ENCODE measurements around the gene FXN. TPM values are rescaled to one million over a fixed set of nuclear protein-coding genes. Genes with fewer than 3 reads are reported as not detected.
"Not testable (repeated sequence)": the region's sequence is repeated elsewhere in the genome, so short reads cannot be mapped to it uniquely, and the experiment has no call there.

Gene FXN
- total and polyA plus RNA-seq, 4 experiments from 2014 or later = 14.6 to 65.6 (median 33.2) TPM

DNA sequence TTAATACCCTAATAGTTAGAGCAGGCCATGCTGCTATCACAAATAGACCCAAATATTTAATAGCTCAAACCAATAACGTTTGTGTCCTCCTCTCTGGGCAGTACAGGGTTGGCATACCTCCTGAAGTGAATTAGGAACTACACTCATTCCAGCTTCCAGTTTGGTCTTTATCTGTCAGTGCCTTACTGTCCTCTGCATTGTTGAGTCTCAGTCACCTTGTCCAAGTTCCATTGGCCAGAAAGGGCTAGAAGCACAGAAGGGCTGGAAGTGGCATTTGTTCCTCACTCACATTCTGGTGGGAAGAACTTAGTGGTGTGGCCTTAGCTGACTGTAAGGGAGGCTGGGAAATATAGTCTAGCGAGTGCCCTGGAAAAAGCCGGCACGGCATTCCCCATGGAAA lies 11.2 kb downstream of the FXN start:
- Mint-ChIP-seq H3K36me3 (peaks cover 14 to 46% of the 10 kb centered on the region in 2 donors), H3K4me3 (no peak overlapping the region), H3K27ac (no peak overlapping the region), H3K4me1 (peaks cover 11 to 29% (median 27%) of the 10 kb centered on the region in 4 donors), H3K9me3 (no peaks in the 10 kb centered on the region), H3K27me3 (no peaks in the 10 kb centered on the region)
- Histone ChIP-seq H3K9me3 (ENCODE audit: control insufficient read depth in 1 of 2, low read length in 2 of 2) (no peaks in the 10 kb centered on the region), H3K4me1 (ENCODE audit: insufficient read depth, low read length) (peaks cover 5% of the 10 kb centered on the region), H3K27me3 (ENCODE audit: insufficient read depth, low read length) (no peaks in the 10 kb centered on the region), H3K4me3 (ENCODE audit: low read length in 2 of 2) (no peak overlapping the region), H3K36me3 (ENCODE audit: insufficient read depth, low read length) (peaks cover 16% of the 10 kb centered on the region), H3K27ac (ENCODE audit: low read depth, low read length) (no peak overlapping the region)
- DNase-seq = no peak
- ChIA-PET CTCF (ENCODE audit: partially characterized antibody) (interaction anchor here (3.8 to 5.7 kb wide), 2 partner anchors 12 to 146 kb away, joined by 24 to 34 read pairs; partner anchors contain the start of gene FXN), POLR2A (ENCODE audit: partially characterized antibody) (no interaction called here)
- intact Hi-C loops (cut with micrococcal nuclease) = no loop called here

DNA sequence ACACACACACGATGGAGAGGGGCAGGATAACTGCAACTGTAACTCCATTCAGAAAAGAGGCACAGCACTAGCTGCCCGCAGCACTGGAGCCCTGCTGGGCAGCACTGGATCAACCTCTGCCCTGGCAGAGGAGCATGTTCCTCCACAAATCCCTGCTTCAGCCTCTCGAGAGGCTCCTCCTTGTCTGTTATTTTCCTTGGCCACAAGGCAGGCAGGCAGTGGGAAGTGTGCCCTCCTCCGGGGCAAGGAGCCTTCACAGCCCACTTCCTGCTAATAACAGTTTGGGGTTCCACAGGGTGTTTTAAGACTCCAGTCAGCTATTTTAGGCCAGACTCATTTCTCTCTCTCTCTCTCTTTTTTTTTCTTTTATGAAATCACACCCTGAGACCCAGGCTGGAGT lies 11.8 kb downstream of the FXN start:
- POLR2A ChIA-PET (ENCODE audit: partially characterized antibody) = no interaction called here
- Histone ChIP-seq H3K9me3 (ENCODE audit: control insufficient read depth in 1 of 2, low read length in 2 of 2) (no peaks in the 10 kb centered on the region), H3K4me3 (ENCODE audit: low read length in 2 of 2) (no peak overlapping the region), H3K27ac (ENCODE audit: low read depth, low read length) (no peak overlapping the region), H3K36me3 (ENCODE audit: insufficient read depth, low read length) (peaks cover 16% of the 10 kb centered on the region), H3K27me3 (ENCODE audit: insufficient read depth, low read length) (no peaks in the 10 kb centered on the region), H3K4me1 (ENCODE audit: insufficient read depth, low read length) (peaks cover 5% of the 10 kb centered on the region)
- Mint-ChIP-seq H3K36me3 (peaks cover 14 to 46% of the 10 kb centered on the region in 2 donors), H3K9me3 (no peaks in the 10 kb centered on the region), H3K27me3 (no peaks in the 10 kb centered on the region), H3K27ac (peak overlapping the region in 1 of 7 donors; percentile 29), H3K4me1 (peaks cover 11 to 29% (median 24%) of the 10 kb centered on the region in 4 donors), H3K4me3 (no peak overlapping the region)
- no peak for DNase-seq
- CTCF ChIA-PET (ENCODE audit: partially characterized antibody) = interaction anchor here (3.8 to 5.7 kb wide), 2 partner anchors 13 to 145 kb away, joined by 24 to 34 read pairs; partner anchors contain the start of gene FXN
- intact Hi-C loops (cut with micrococcal nuclease) = no loop called here

DNA sequence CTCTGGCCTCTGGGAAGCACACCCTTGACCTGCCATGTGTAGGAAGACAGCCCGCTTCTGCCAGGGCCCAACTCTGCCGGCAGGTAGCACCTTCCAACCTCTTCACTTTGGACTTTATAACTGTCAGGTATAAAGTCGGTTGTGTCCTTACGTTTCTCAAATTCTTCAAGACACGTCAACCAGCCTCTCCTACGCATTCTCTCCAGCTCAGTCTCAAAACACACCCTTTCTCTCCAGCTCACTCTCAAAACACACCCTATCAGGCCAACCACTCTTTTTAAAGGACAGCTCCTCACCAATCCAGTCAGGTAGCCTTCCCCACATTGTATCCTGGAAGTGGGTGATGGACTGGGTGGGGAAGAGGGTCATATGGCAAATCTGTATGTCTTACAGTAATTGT lies 13.5 kb downstream of the FXN start:
- no peak for DNase-seq
- intact Hi-C loops (cut with micrococcal nuclease) = no loop called here
- POLR2A ChIA-PET (ENCODE audit: partially characterized antibody) = no interaction called here
- peaks cover 5% of the 10 kb centered on the region for H3K4me1 ChIP-seq (ENCODE audit: insufficient read depth, low read length)
- H3K27ac Mint-ChIP-seq = peak overlapping the region in 2 of 7 donors; percentile 0 to 62
- peak overlapping the region in 1 of 8 donors; percentile 42 for H3K4me3 Mint-ChIP-seq
- H3K36me3 ChIP-seq (ENCODE audit: insufficient read depth, low read length) = peaks cover 16% of the 10 kb centered on the region
- H3K27me3 ChIP-seq (ENCODE audit: insufficient read depth, low read length) = no peaks in the 10 kb centered on the region
- H3K4me3 ChIP-seq (ENCODE audit: low read length in 2 of 2) = no peak overlapping the region
- no peaks in the 10 kb centered on the region for H3K9me3 ChIP-seq (ENCODE audit: control insufficient read depth in 1 of 2, low read length in 2 of 2)
- H3K9me3 Mint-ChIP-seq = no peaks in the 10 kb centered on the region
- H3K36me3 Mint-ChIP-seq = peaks cover 20 to 44% of the 10 kb centered on the region in 2 donors
- peaks cover 9 to 16% (median 11%) of the 10 kb centered on the region in 4 donors for H3K4me1 Mint-ChIP-seq
- H3K27ac ChIP-seq (ENCODE audit: low read depth, low read length) = no peak overlapping the region
- CTCF ChIA-PET (ENCODE audit: partially characterized antibody) = interaction anchor here (0.8 to 3.8 kb wide), 5 partner anchors 14 to 149 kb away, joined by 3 to 24 read pairs (median 4); partner anchors contain the start of gene FXN
- H3K27me3 Mint-ChIP-seq = no peaks in the 10 kb centered on the region

DNA sequence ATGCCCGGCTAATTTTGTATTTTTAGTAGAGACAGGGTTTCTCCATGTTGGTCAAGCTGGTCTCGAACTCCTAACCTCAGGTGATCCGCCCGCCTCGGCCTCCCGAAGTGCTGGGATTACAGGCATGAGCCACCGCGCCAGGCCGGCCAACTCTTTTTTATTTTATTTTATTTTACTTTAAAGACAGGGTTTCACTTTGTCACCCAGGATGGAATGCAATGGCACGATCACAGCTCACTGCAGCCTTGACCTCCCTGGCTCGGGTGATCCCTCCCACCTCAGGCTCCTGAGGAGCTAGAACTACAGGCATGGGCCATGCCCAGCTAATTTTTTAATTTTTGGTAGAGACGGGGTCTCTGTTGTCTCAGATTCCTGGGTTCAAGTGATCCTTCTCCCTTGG lies 15.4 kb downstream of the FXN start:
- POLR2A ChIA-PET (ENCODE audit: partially characterized antibody); DNase-seq; H3K27me3 ChIP-seq (ENCODE audit: insufficient read depth, low read length); H3K27me3 Mint-ChIP-seq; H3K9me3 ChIP-seq (ENCODE audit: control insufficient read depth in 1 of 2, low read length in 2 of 2); H3K4me3 Mint-ChIP-seq; H3K9me3 Mint-ChIP-seq; H3K4me1 ChIP-seq (ENCODE audit: insufficient read depth, low read length); H3K4me3 ChIP-seq (ENCODE audit: low read length in 2 of 2); H3K27ac Mint-ChIP-seq; H3K27ac ChIP-seq (ENCODE audit: low read depth, low read length); H3K4me1 Mint-ChIP-seq: not testable (repeated sequence)
- peaks cover 16% of the 10 kb centered on the region for H3K36me3 ChIP-seq (ENCODE audit: insufficient read depth, low read length)
- peaks cover 25 to 49% of the 10 kb centered on the region in 2 donors for H3K36me3 Mint-ChIP-seq
- intact Hi-C loops (cut with micrococcal nuclease) = loop anchor here (5.0 kb wide), 1 partner anchor 826 kb away; no protein-coding TSS in a partner anchor
- CTCF ChIA-PET (ENCODE audit: partially characterized antibody) = interaction anchor here (7.4 kb wide), 1 partner anchor 145 kb away, joined by 250 read pairs; no protein-coding TSS in a partner anchor

DNA sequence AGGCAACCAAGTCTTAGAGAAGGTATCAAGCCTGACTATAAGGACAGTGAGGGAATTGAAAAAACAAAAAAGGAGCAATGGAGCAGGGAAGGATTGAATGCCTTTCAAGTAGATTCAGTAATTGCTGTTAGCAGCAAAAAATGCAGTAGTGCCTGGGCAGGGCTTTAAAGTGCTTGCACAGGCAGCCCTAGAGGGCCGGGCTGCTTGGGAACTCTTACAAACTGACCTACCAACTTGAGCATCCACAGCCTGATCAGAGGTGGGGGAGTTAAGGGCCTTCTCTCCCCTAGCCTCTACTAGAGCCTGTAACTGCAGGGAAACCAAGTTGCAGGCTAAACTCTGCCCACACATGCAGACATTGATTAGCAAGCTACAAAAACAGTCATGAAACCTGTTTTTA lies 19.4 kb downstream of the FXN start:
- Histone ChIP-seq H3K27ac (ENCODE audit: low read depth, low read length) (no peak overlapping the region), H3K9me3 (ENCODE audit: control insufficient read depth in 1 of 2, low read length in 2 of 2) (no peaks in the 10 kb centered on the region), H3K36me3 (ENCODE audit: insufficient read depth, low read length) (peaks cover 3% of the 10 kb centered on the region), H3K4me1 (ENCODE audit: insufficient read depth, low read length) (no peaks in the 10 kb centered on the region), H3K27me3 (ENCODE audit: insufficient read depth, low read length) (no peaks in the 10 kb centered on the region), H3K4me3 (ENCODE audit: low read length in 2 of 2) (no peak overlapping the region)
- H3K9me3 Mint-ChIP-seq = no peaks in the 10 kb centered on the region
- peaks cover 0 to 5% (median 0%) of the 10 kb centered on the region in 4 donors for H3K4me1 Mint-ChIP-seq
- POLR2A ChIA-PET (ENCODE audit: partially characterized antibody) = interaction anchor here (0.6 kb wide), 1 partner anchor 148 kb away, joined by 3 read pairs; no protein-coding TSS in a partner anchor
- H3K27me3 Mint-ChIP-seq = no peaks in the 10 kb centered on the region
- peaks cover 37 to 43% of the 10 kb centered on the region in 2 donors for H3K36me3 Mint-ChIP-seq
- CTCF ChIA-PET (ENCODE audit: partially characterized antibody) = interaction anchor here (0.7 to 7.4 kb wide), 7 partner anchors 11 to 306 kb away, joined by 3 to 250 read pairs (median 9); partner anchors contain the start of gene FXN
- no peak for DNase-seq
- intact Hi-C loops (cut with micrococcal nuclease) = loop anchor here (2.0 to 5.0 kb wide), 2 partner anchors 494 to 822 kb away; no protein-coding TSS in a partner anchor
- peak overlapping the region in 1 of 7 donors; percentile 18 for H3K27ac Mint-ChIP-seq
- no peak overlapping the region for H3K4me3 Mint-ChIP-seq

DNA sequence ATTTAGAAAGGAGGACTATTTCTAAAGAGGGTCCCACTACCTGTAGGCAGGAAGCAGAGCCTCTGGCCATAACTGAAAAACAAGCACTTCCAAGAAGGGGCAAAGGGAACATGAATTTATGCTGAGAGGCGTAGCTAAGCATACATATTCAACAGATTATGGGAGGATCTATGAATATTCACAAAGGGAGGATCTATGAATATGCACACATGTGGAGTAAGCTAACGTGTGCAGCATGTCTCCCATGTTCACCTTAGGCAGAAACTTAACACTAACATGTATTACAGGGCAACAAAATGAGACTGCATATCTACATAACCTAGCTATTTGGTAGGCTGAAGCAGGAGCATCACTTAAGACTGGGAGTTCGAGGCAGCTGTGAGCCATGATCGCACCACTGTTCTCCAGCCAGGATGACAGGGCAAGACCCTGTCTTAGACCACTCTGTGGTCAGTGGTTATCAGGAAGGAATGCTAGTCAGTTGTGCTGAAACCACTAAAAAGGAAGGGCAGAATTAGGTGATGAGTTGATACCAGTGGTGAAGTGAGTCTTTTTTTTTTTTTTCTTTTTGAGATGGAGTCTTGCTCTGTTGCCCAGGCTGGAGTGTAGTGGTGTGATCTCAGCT lies 20.8 kb downstream of the FXN start:
- intact Hi-C loops (cut with micrococcal nuclease) = no loop called here
- Mint-ChIP-seq H3K9me3 (no peaks in the 10 kb centered on the region), H3K27ac (peak overlapping the region in 1 of 7 donors; percentile 76), H3K36me3 (peaks cover 47 to 52% of the 10 kb centered on the region in 2 donors), H3K4me3 (no peak overlapping the region), H3K4me1 (peaks cover 0 to 5% (median 0%) of the 10 kb centered on the region in 4 donors), H3K27me3 (no peaks in the 10 kb centered on the region)
- POLR2A ChIA-PET (ENCODE audit: partially characterized antibody) = no interaction called here
- H3K27me3 ChIP-seq (ENCODE audit: insufficient read depth, low read length) = no peaks in the 10 kb centered on the region
- no peak overlapping the region for H3K27ac ChIP-seq (ENCODE audit: low read depth, low read length)
- H3K4me3 ChIP-seq (ENCODE audit: low read length in 2 of 2) = no peak overlapping the region
- CTCF ChIA-PET (ENCODE audit: partially characterized antibody) = interaction anchor here (0.7 to 7.4 kb wide), 8 partner anchors 18 to 496 kb away, joined by 3 to 250 read pairs (median 4); partner anchors contain the start of gene FXN
- no peaks in the 10 kb centered on the region for H3K4me1 ChIP-seq (ENCODE audit: insufficient read depth, low read length)
- H3K36me3 ChIP-seq (ENCODE audit: insufficient read depth, low read length) = peaks cover 3% of the 10 kb centered on the region
- DNase-seq = no peak
- no peaks in the 10 kb centered on the region for H3K9me3 ChIP-seq (ENCODE audit: control insufficient read depth in 1 of 2, low read length in 2 of 2)

DNA sequence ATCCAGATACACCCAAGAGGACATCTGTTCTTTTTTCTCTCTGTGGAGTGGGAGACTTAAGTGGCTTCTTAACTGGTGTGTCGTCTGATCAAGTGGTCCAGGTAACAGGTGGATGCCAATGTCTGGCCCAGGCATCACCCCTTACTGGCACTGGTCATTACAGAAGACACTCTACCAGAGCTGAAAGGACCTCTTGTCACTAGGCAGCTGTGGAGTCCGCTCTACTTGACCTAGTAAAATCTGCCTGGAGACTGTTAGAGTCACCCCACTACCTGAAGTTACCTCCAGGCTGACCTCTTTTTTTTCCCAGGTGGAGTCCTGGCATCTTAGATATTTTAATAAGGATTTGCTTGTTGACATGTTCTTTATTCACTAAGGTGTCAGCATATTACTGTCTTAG lies 22.5 kb downstream of the FXN start:
- no peaks in the 10 kb centered on the region for H3K27me3 Mint-ChIP-seq
- DNase-seq = no peak
- Histone ChIP-seq H3K27me3 (ENCODE audit: insufficient read depth, low read length) (no peaks in the 10 kb centered on the region), H3K9me3 (ENCODE audit: control insufficient read depth in 1 of 2, low read length in 2 of 2) (no peaks in the 10 kb centered on the region), H3K4me1 (ENCODE audit: insufficient read depth, low read length) (no peaks in the 10 kb centered on the region), H3K27ac (ENCODE audit: low read depth, low read length) (no peak overlapping the region), H3K4me3 (ENCODE audit: low read length in 2 of 2) (no peak overlapping the region), H3K36me3 (ENCODE audit: insufficient read depth, low read length) (peaks cover 3% of the 10 kb centered on the region)
- no peak overlapping the region for H3K27ac Mint-ChIP-seq
- H3K4me1 Mint-ChIP-seq = peaks cover 0 to 5% (median 0%) of the 10 kb centered on the region in 4 donors
- intact Hi-C loops (cut with micrococcal nuclease) = no loop called here
- CTCF ChIA-PET (ENCODE audit: partially characterized antibody) = interaction anchor here (2.1 to 4.8 kb wide), 2 partner anchors 23 to 135 kb away, joined by 8 to 24 read pairs; partner anchors contain the start of gene FXN
- H3K4me3 Mint-ChIP-seq = no peak overlapping the region
- POLR2A ChIA-PET (ENCODE audit: partially characterized antibody) = no interaction called here
- H3K36me3 Mint-ChIP-seq = peaks cover 47 to 53% of the 10 kb centered on the region in 2 donors
- H3K9me3 Mint-ChIP-seq = no peaks in the 10 kb centered on the region

Data from CD4-positive, alpha-beta memory T cell (primary cell).